ENCODE data around the gene ATP5MC3.
"Not testable (repeated sequence)": the region's sequence is repeated elsewhere in the genome, so short reads cannot be mapped to it uniquely, and the experiment has no call there.

Gene ATP5MC3

DNA sequence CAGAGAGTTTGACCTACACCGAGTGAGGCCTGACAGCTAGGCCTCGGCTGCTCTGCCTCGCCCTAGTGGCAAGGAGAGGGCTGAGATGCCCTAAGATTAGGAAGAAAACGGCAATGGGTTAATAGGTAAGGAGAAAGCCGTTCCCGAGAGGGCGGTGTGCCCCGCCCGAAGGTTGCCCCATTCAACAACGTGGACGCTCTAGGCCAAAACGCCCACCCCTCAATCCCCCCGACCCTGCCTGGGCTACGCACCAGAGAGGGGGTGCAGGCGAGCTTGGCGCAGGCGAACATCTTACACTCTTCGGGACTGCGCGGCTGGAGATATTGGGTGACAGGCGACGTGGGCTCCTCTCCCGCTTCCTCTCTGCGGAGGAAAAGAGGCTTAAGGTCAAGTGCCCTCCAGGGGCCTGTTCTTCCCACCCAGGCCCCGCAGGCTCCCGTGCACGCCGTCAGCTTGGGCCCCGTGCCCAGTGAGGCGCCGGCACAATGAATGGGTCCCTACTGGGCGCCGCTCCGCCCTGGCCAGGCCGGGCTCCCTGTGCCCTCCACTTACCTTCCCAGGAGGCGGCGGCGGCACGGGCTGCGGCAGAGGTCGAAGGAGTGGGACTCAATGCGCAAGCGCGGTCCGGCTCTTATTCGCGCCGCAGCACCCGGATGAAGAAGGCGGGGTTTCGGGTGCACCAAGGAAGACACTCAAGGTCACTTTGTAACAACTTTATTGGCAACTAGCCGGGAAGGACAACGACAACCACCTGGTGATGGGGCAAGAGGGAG is at the start of gene ATP5MC3:
Gene ATP5MC3 (minus strand): TSS at position 607 of the 773 bp plus-strand sequence. CDS start 317 bp downstream, at position 290.
- peak; percentile 82 to 86 for DNase-seq

DNA sequence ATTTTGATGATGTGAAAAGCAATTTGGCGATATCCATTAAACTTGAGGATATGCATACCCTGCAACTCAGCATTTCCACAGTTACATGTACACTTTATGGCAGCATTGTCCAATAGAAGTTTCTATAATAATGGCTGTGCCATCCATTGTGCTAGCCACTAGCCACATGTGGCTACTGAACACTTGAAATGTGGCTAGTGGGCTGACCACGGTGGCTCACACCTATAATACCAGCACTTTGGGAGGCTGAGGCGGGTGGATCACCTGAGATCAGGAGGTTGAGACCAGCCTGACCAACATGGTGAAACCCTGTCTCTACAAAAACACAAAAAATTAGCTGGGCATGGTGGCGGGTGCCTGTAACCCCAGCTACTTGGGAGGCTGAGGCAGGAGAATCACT is 47.1 kb upstream of the ATP5MC3 start:
- DNase-seq = not testable (repeated sequence)

DNA sequence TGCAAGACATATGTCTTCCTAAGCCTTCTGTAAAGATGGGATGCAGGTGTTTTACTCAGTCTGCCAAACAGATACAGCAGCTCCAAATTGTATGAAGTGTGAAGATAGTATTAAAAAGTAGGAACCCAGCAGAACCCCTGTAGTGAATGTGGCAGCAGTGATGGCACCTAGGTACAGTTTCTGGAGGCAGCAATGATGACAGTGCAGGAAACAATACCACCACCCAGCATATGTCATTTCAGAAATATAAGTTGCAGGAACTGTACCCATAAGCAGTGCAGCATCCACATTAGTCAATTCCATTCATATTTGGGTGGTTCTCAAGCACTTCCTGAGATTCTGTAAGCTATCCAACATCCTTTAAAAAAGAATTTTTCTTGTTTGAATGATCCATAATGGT is 46.7 kb upstream of the ATP5MC3 start:
- no peak for DNase-seq

DNA sequence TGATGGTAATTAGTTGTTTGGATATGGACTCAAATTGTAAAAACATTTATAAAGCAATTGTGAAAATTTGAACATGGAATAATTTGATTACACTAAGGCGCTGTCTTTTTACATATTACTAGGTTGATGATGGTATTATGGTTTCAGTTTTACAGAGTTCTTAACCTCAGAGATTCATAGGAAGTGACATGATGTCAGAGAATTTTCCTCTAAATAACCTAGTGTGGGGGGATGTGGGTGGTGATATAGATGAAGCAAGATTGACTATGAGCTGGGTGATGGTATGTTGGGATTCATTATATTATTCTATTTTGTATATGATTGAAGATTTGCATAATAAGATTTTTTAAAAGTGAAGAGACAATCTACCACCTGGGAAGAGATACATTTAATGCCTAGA is 45.9 kb upstream of the ATP5MC3 start:
- no peak for DNase-seq

DNA sequence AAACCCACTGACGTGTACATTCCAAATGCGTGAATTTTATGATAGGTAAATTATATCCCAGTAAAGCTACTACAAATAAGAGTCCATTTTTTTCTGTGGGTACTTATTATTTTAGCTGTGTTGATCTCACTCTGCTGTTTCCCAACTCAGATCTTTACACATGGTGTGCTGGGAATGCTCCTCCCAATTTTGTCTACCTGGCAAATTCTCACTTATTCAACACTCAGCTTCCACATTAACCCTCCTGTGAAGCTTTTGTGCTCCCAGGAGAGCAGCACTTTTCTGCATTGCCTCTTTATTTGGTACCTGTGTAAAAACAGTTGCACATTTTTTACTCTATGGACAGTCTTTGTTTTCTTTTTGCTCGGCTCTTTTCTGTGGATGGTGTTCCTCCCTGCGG is 38.6 kb upstream of the ATP5MC3 start:
- no peak for DNase-seq

DNA sequence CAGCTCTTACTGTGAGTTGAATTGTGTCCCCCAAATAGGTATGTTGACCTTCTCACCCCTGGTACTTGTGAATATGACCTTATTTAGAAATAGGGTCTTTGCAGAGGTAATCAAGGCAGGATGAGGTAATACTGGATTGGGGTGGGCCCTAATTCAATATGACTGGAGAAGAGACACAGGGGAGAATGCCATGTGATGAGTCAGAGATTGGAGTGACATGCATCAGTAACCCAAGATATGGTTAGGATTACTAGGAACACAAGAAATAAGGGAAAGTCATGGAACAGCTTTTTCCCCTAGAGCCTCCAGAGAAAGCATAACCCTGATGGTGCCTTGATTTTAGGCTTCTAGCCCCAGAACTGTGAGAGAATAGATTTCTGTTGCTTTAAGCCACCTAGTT is 37.0 kb upstream of the ATP5MC3 start:
- no peak for DNase-seq

DNA sequence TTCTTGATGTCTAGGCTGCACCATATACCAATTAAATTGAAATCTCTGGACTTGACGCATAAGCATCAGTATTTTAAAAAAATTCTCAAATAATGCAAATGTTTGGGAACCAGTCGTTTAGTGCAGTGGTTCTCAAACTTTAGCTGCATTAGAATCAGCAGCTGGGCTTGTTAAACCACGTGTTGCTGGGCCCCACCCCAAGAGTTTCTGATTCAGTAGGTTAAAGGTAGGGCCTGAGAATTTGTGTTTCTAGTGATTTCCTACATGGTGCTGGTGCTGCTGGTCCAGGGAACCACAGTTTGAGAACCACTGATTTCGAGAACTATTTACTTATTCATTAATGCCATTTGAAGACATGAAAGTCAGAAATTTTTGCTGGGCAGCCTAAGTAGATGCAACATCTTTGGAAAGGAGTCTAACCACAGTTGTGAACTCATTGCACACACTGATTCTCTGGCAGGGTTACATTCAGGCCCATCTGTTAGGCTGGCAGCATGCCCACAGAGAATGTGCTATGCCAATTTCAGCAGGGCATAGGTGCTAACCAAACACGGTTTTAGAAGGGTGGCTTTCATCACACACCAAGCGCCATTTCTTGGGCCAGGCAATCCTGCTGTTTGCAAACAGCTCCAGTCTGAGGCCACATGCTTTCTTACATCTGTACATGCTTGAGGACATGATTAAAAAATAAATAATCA is 26.4 kb upstream of the ATP5MC3 start:
- DNase-seq = peak in 1 of 2 experiments; percentile 1

DNA sequence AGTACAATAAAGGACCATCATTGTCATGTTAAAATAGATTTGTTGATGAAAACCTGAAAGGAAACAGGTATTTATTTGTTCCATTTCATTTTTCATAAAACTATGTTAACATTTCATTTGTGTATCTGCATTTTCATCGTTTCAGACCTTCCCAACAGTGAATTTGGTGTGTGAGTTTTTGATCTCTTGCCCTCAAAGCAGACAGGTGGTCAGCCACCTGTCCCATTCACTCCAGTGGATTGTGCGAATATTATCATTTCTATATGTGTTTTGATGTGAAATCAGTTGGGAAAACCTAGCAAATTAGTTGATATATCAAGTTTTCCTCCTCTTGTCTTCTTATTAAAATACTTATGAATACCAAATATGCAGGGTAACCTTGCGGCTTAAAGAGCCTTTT is 25.4 kb upstream of the ATP5MC3 start:
- DNase-seq = no peak

DNA sequence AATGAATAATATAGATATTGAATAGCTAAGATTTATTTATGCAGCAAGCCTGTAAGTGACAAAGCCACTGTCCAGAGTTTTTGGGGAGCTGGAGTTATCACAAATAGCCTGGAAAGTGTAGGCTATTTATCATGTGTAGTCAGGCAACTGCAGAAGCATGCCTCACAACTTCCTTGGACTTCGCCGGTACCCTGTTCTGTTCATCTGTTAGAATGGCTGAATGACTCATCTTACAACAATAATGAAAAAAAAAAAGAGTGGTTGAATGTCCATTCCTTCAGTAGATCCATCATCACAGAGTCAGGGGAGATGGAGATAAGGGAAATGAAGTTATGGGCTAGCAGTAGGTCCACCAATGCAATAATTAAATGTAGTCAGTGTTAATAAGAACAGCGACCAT is 24.0 kb upstream of the ATP5MC3 start:
- no peak for DNase-seq

DNA sequence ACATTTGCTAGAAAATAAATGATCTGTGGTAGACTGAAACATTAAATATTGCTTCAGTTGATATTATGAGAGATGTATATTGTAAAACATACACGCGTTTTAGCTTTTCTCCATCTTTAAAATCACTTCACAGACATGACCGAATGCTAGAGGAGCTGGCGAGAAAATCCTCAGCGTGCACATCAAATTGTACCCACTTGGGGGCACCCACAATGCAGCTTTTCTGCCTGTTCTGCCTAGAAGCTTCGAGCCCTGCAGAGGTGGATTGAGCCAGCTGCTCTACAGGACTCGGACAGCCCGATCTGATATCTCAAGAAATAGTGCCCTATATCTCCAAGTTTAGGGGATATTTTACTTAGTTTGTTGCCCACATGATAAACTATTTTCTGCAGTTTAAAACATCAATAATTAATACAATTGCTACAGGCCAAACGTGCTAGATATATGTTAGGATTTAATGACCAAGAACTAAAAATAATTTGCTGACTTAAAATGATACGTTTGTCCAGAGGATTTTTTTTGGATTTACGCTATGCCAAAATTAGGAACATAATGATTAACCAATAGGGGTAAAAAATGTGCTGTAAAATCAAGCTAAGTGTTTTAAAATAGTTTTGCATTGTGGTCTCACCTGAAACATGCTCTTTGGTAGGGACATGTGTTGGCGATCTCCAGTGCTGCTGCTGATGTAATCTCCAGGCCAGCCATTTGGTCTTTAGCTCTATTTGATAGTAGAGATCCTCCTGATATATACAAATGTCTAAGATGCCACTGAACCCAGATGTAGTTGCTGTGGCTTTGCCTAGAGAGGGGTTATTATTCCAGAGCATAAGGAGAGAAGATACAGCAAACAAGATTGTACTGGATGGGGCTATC is 22.3 kb upstream of the ATP5MC3 start:
- DNase-seq = peak; percentile 36 to 66

DNA sequence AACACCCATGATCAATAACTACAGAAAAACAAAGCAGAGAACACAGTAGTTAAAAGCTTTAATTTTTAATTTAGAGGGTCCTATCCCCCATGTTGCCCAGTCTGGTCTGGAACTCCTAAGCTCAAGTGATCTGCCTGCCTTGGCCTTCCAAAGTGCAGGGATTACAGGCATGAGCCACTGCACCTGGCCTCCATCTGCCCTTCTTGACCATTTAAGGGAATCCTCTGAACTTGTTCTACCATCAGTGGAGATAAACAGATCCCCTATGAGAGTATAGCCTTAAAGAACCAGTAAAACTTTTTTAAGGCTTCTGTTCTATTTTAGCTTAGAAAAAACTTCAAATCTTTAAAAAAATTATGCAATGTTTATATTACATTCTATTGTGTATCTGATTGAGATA is 13.5 kb upstream of the ATP5MC3 start:
- no peak for DNase-seq

DNA sequence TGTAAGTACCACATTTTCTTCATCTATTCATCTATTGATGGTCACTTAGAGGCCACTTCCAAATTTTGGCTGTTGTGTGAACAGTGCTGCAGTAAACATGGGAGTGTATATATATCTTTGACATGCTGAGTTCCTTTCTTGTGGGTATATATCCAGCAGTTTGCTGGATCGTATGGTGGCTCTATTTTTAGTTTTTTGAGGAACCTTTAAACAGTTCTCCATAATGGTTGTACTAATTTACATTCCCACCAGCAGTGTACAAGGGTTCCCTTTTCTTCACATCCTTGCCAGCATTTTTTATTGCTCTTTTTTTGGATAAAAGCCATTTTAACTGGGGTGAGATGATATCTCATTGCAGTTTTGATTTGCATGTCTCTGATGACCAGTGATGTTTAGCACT is 7.3 kb upstream of the ATP5MC3 start:
- no peak for DNase-seq

DNA sequence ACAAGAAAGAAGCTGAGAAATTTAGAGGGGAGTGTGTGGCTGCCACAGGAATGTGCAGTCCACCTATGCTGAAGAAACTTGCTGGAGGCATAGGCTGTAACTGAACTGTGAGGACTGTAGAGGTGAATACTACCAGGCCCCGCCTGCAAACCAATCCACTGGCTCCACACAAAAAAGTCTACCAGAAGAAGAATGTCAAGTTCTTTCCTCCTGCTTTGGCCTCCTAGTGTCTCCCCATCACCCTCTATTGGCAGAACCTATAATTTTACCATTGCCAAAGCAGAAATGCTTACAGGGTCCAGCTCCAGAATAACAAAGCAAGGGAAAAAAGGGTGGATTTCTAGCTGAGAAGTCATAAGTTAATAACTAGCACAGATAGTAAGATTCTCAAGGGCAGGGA is 5.9 kb upstream of the ATP5MC3 start:
- DNase-seq = no peak

DNA sequence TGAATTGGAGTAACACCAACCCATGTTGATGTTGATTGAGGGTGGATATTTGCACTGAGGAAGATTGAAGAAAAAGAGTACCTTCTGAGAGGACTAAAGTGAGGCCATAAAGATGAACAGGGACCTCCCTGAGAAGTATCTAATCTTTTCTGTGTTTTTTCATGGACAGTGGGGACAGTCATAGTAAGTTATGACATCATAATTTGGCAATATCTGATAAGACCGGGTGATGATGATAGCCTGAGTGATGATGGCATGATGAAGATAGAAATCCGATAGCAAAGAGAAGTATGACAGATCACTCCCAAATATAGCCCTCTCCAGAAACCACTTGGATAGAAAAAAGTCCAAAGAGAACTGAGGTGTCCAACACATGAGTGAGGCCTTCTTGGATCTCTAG is 2.2 kb upstream of the ATP5MC3 start:
- DNase-seq = no peak

DNA sequence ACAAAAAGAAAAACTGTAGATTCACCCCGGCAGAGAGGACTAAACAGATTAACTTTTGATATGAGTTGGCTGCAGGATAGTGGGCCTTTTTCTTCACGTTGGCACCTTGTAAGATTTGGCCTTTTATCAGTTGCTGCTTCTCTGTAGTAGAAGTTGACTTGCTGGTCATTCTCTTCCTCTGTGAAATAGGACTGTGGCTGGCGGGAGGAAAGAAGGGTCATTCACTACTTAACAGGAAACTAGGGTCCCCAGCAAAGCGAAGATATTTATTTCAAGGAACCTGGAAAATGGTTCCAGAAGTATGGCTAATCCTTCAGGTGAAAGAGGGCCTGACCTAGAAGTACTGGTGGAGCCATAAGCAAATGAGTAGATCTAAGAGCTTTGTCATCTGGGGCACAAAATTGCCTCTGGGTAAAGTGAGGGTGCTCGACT is 383 bp upstream of the ATP5MC3 start:
- no peak for DNase-seq

DNA sequence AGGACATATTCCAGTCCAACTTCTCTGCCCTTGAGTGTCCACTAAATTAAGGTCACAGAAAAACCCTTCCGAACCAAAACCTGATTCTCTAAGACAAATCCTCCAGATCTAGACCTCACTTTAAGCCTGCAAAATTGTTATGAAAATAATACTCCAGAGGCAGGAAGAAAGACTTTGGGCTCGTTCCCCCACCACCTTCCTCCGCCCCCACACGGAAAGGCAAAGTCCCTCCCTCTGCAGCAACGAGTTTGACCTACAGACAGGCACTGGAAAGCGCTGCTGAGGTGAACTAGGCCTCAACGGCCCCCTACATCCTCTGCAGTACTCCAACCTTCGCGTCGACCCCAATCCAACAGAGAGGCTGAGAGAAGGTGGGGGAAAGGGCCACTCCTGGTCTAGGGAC is 808 bp downstream of the ATP5MC3 start:
- no peak for DNase-seq

DNA sequence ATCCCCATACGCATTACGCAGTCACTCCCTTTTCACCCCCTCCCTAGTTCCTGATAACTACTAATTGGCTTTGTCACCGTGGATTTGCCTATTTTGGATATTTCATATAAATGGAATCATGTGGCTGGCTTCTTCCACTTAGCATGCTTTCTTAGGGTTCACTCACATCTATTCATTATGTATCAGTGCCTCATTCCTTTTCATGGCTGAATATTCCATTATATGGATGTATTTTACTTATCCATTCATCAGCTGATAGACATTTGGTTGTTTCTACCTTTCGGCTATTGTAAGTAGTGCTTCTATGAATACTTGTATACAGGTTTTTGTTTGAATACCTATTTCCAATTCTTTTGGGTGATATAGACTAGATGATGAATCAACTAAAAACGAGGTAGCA is 4.9 kb downstream of the ATP5MC3 start:
- DNase-seq = no peak

DNA sequence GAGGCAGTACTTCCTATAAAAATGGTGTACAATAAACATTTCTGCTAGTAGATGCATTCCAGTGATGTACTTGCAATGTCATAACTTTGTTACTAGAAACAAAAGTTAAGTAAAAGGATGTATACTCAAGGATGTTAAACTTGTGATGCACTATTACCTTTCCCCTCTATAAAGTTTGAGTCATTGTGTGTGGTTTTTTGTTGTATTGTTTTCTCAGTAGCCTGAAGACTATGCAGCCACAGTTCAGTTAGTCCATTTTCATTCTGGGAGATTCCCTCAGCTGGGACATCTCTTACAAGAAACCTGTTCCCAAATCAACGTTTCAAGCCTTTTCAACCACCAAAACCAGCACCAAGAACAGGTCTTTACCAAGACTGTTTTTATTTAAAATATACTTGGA is 5.6 kb downstream of the ATP5MC3 start:
- DNase-seq = no peak

DNA sequence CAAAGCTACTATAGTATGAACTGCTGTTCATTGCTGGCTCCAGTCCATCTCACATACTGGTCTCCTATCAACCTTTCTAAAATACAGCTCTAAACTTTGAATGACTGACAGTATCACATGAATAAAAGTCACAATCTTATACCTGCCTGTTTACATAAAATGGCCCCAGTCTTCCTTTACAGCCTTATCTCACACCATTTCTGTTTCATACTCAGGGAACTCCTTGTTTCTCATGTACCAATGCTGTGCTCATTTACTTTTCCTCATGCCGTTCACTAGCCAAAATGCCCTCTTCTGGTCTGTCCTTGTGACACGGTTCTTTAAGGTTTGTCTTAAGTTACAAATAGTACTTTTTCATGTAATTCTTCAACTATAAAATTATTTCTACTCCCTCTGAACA is 6.2 kb downstream of the ATP5MC3 start:
- DNase-seq = no peak

DNA sequence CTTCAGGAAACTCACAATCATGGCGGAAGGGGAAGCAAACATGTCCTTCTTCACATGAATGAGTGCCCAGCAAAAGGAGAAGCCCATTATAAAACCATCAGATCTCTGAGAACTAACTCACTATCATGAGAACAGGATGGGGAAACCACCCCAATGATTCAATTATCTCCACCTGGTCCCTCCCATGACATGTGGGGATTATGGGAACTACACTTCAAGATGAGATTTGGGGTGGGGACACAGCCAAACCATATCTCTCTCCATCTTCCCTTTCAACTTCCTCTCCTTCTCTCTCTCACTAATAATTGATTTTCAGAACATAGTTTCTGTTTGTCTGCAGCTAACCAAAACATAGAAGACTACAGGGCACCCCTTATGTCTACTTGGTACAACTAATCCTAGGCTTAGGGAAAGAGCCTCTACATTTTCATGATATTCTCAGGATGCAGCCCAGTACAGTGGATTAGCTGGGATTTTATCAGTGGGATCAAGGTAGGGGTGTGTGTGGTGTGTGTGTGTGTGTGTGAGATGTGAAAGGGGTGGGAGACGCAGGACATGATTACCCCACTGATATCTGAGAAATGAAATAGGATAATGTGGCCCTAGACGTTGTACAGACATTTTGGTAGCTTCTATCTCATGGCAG is 10.7 kb downstream of the ATP5MC3 start:
- no peak for DNase-seq

DNA sequence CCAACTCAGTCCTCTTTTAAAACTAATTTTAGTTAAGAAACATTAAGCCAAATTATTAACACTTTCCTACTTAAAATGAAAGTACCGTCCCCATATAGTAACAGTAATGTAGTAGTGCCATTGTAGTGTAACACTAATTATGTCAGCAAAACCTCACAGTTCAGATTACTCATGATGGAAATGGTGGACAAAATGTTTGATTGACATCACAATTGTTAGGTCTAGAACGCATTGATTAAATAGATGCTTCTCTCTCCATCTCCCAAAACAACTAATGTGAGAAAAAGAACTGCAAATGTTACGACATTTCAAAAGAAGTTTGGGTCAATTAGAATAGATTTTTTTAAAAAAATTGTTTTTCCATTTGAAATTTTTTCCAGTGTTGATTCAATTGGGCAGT is 12.3 kb downstream of the ATP5MC3 start:
- no peak for DNase-seq

DNA sequence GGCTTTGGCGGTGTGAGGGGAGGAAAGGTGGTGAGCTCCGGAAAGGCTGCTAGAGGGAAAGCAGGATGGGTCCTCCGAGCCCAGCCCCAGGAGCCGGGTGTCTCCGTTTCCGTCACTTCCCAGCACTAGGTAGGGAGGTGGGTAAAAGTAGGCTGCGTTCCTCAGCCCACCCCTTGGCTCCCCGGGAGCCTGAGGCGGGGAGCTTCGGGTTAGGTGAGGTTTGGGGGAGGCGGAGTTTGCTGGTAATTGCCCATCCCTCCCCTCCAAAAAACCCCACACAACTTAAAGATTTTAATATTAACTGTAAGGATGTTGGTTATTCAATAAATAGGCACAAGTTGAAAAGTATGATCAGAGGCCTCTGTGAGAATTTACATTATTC is 13.0 kb downstream of the ATP5MC3 start:
- no peak for DNase-seq

Data from SHP77 (cell line).